NCI-H2196 treated with DMSO at 0.1 percent for 48 hours (cell line): ENCODE results near the gene PHC1.

ENCODE experiments used
- DNase-seq: peaks from one replicate; lab custom pipeline; 2025; ENCODE audit not compliant: unreplicated experiment; lab: John Stamatoyannopoulos, UW

Gene PHC1

GRCh38 chr12:8949342-8950220 lies 35.3 kb downstream of the PHC1 start, which contains the start of gene M6PR:
Gene M6PR (minus strand): TSS chr12:8949645. CDS start chr12:8946404, 3,241 bp downstream.
- peak; percentile 92 for DNase-seq

DNA sequence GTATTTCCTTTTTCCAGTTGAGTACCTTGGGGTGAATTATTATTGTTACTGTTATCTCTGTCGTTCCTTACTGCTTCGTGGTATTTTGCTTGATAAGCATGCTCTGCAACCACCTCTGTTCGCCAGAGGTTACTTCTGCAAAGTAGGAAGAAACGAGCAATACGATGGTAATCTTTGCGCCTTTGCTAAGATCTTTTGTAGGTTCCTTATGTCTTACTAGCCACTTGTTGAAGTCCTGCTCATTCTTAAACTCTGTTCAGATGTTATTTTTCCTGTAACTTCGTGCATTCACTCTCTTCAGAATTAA lies 35.9 kb downstream of the PHC1 start:
- DNase-seq, result no peak

- no peak for DNase-seq
These were observed 36.6 kb downstream of the PHC1 start for GRCh38 chr12:8950702-8951478.

DNA sequence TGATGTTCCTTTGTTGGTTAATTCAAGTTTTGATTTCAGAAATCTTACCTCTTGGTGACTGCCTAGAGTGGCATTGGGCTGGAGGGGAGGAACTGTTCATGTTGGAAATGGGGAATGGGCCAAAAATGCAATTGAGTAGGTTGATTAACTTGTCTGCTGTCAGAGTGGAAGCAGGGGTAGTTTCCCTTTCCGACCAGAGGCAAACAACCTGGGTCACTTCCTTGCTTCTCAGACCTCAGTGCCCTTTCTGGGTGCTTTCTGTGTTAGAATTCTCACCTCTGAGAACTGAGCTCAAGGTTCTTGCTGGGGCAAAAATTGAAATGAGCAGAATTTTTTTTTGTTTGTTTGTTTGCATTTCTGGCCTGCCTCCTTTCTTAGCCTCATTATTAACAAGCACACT lies 37.4 kb downstream of the PHC1 start:
- no peak for DNase-seq

GRCh38 chr12:8953773-8954402 lies 39.6 kb downstream of the PHC1 start:
- no peak for DNase-seq

DNA sequence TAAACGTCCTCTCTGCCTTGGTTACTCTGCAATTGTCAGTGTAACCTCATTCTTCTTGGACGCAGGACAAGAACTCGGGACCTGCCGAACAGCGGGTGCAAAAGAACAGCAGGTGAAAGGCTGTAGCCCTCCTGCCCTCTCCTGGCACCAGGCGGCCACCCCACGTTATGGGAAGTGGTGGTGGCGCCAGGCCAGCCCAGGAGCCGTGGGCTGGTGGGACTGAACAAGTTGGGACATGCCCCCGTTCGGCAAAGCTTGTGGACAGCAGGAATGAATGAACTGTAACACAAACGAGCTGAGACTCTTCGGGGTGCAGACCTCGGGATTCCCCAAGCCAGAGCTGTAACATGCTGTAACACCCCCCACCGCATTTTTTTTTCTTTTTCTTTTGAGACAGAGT lies 41.8 kb downstream of the PHC1 start:
- DNase-seq, result no peak

DNA sequence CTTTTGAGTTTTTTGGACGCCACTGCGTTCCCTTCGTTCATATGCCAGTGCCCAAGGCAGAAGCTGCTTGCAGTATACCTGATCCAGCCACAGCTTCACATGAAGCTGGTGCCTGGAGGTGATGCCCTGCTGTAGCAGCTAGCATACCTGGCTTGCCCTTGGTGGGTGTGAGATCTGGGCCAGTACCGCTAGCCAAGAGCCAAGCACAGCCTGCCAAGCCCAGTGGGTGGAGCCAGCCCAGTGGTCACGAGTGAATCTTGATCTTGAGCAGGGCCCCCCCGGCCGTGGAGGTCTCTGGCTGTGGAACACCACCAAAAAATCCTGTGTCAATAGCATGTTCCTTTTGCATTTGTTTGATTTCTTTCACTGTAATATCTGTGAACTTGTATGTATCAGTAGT lies 42.5 kb downstream of the PHC1 start:
- DNase-seq, result no peak

DNA sequence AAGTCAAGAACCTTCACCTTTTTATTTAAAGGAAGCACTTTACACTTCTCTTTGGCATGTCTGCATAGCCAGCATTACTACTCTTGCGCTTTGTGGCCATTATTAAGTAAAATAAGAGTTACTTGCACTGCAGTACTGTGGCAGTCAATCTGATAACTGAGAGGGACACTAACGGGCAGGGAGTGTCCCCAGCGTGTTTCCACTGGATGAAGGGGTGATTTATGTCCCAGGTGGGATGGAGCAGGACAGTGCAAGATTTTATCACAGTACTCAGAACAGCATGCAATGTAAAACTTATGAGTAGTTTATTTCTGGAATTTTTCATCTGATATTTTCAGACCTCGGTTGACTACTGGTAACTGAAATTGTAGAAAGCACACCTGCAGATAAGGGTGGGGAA lies 43.3 kb downstream of the PHC1 start:
- DNase-seq, result no peak

DNA sequence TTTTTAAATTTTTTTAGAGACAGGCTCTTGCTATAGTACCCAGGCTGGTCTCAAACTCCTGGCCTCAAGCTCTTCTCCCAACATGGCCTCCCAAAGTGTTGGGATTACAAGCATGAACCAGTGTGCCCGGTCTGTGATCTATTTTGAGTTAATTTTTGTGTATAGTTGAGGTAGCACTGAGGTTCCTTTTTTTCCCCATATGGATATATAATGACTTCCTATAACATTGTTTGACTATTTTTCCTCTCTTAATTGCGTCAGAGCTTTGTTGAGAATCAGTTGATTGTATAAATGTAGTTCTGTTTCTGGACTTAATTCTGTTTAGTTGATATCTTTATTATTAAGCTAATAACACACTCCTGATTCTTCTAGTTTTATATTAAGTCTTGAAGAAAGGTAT lies 43.8 kb downstream of the PHC1 start:
- DNase-seq, result no peak

DNA sequence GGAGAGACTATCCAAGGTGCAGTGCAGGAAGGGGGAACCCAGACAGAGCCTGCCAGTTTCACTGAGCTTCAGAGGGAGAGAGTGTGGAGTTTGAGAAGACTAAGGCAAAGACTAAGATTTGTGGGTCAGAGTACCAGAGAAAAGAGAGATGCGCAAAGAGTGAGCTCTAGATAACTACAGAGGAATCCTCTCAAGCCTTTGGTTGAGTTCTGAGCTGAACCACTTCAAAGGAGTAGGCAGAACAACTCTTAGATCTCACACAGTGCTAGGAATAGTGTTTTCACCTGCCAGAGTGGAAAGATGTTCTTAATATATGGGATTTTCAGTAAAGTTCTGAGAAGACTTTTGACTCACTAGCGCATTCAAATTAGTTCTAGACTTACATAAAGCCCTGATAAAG lies 45.9 kb downstream of the PHC1 start:
- no peak for DNase-seq

DNA sequence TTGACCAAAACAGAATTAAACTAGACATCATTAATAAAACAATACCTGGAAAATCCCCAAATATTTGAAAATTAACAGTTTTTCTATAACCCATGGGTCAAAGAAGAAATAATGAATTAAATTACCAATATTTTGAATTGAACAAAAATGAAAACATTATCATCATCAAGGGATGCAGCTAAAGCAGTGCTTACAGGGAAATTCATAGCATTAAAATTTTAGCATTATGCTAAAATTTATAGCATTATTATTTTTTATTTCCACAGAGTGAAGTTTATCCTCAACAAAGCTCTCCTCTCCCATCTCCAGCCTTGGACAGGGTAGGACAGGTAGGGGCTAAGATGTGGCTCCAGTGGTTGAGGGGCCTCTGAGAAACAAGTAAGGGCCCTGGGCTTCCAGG lies 54.5 kb downstream of the PHC1 start:
- DNase-seq, result no peak

DNA sequence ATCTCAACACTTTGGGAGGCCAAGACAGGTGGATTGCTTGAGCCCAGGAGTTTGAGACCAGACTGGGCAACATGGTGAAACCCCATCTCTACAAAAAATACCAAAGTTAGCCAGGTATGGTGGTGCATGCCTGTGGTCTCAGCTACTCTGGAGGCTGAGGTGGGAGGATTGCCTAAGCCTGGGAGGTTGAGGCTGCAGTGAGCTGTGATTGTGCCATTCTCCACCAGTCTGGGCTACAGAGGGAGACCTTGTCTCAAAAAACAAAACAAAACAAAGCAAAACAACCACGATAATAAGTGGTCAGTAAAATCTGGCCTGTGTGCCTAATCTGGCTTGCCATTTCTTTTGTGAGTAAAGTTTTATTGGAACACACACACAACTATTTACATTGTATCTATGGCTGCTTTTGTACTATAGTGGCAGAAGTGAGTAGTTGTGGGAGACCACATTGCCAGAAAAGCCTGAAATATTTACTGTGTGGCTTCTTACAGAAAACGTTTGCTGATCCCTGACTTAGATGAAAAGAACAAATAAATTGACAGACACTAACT lies 55.6 kb downstream of the PHC1 start:
- DNase-seq, result no peak

DNA sequence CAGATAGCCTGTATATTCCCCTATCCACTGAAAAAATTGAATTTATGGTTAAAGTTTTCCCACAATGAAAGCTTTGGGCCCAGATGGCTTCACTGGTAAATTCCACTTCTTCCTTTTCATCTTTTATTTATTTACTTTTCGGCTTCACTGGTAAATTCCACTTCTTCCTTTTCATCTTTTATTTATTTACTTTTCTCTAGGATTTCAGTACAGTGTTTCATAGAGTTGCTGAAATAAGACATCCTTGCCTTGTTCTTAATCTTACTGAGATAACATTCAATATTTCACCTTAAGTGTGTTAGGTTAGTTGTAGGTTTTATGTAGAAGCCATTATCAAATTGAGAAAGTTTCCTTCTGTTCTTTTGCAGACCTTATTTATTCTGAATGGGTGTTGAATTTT lies 56.1 kb downstream of the PHC1 start:
- DNase-seq, result no peak

DNA sequence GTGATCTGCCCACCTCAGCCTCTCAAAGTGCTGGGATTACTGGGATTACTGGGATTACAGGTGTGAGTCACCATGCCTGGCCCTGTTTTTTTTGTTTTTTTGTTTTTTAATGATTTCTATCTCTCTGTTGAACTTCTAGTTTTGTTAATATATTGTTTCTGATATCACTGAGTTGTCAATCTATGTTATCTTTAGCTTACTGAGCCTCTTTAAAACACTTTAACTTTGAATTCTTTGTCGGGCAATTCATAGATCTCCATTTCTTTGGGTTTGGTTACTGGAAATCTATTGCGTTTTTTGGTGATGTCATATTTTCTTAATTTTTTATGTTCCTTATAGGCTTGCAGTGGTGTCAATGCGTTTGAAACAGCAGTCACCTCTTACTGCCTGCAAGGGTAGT lies 65.8 kb downstream of the PHC1 start:
- DNase-seq, result no peak

GRCh38 chr12:8985213-8985754 lies 71.0 kb downstream of the PHC1 start:
- DNase-seq, result no peak

GRCh38 chr12:8987163-8987562 lies 72.9 kb downstream of the PHC1 start:
- no peak for DNase-seq

GRCh38 chr12:8987685-8988084 lies 73.4 kb downstream of the PHC1 start:
- no peak for DNase-seq

GRCh38 chr12:8989413-8989812 lies 75.1 kb downstream of the PHC1 start, which contains the start of gene KLRG1:
Gene KLRG1 (plus strand): TSS chr12:8989546. CDS start chr12:8989636, 90 bp downstream.
- no peak for DNase-seq
